ENCODE measurements around the gene NLRX1.
A peak's percentile ranks its signal among the peaks of the same experiment; 100 is the strongest.
"Not testable (repeated sequence)": the region's sequence is repeated elsewhere in the genome, so short reads cannot be mapped to it uniquely, and the experiment has no call there.

Gene NLRX1

GRCh38 chr11:119185981-119186634 lies 17.6 kb downstream of the NLRX1 start:
- no peak for DNase-seq

- no peak for DNase-seq
These were observed 18.8 kb downstream of the NLRX1 start for GRCh38 chr11:119187123-119187892.

GRCh38 chr11:119188067-119188466 lies 19.5 kb downstream of the NLRX1 start:
- no peak for DNase-seq

- DNase-seq = no peak
These were observed 20.4 kb downstream of the NLRX1 start for GRCh38 chr11:119188887-119189286.

- DNase-seq = no peak
These were observed 20.9 kb downstream of the NLRX1 start for GRCh38 chr11:119189393-119189792.

- no peak for DNase-seq
These were observed 22.0 kb downstream of the NLRX1 start for GRCh38 chr11:119190531-119190930.

GRCh38 chr11:119191265-119191664 lies 22.7 kb downstream of the NLRX1 start:
- DNase-seq = not testable (repeated sequence)

- no peak for DNase-seq
These were observed 23.6 kb downstream of the NLRX1 start for GRCh38 chr11:119192111-119192510.

GRCh38 chr11:119193001-119193400 lies 24.5 kb downstream of the NLRX1 start:
- no peak for DNase-seq

- DNase-seq = no peak
These were observed 25.1 kb downstream of the NLRX1 start for GRCh38 chr11:119193626-119194025.

- DNase-seq = no peak
These were observed 26.4 kb downstream of the NLRX1 start for GRCh38 chr11:119194811-119195440.

GRCh38 chr11:119195680-119196079 lies 27.2 kb downstream of the NLRX1 start:
- no peak for DNase-seq

- DNase-seq = peak in 2 of 4 experiments; percentile 12 to 26
These were observed 28.4 kb downstream of the NLRX1 start for GRCh38 chr11:119196833-119197483.

- no peak for DNase-seq
These were observed 30.4 kb downstream of the NLRX1 start for GRCh38 chr11:119198925-119199324.

GRCh38 chr11:119201236-119201635 lies 32.7 kb downstream of the NLRX1 start:
- not testable (repeated sequence) for DNase-seq

- DNase-seq = no peak
These were observed 34.0 kb downstream of the NLRX1 start for GRCh38 chr11:119202554-119202953.

- DNase-seq = no peak
These were observed 35.5 kb downstream of the NLRX1 start for GRCh38 chr11:119204066-119204465.

GRCh38 chr11:119205080-119205479 lies 36.6 kb downstream of the NLRX1 start:
- no peak for DNase-seq

GRCh38 chr11:119205574-119206510 lies 37.3 kb downstream of the NLRX1 start, which contains the start of gene CBL:
Gene CBL (plus strand): TSS chr11:119206339. CDS start chr11:119206418, 79 bp downstream.
- peak; percentile 96 to 99 (median 97) for DNase-seq

GRCh38 chr11:119206511-119207414 lies 38.2 kb downstream of the NLRX1 start:
- peak in 3 of 4 experiments; percentile 24 to 36 (median 34) for DNase-seq

- DNase-seq = no peak
These were observed 39.0 kb downstream of the NLRX1 start for GRCh38 chr11:119207415-119207960.

Data from activated naive CD4-positive, alpha-beta T cell (primary cell).